Measurements from ENCODE around the gene PLA2G3. TPM values are rescaled to one million over a fixed set of nuclear protein-coding genes. Genes with fewer than 3 reads are reported as not detected.

The PLA2G3 gene
- total and polyA plus RNA-seq, 12 donors, result 0.09 TPM; not detected in 11

- Histone ChIP-seq H3K36me3 (replicated peaks in 1 of 2) (no peaks in the 10 kb centered on the region), H3K9me3 (replicated peaks in 1 of 3) (no peaks in the 10 kb centered on the region), H3K27ac (no peak overlapping the region), H3K4me1 (replicated peaks in 1 of 2) (no peaks in the 10 kb centered on the region), H3K4me3 (no peak overlapping the region), H3K27me3 (no peaks in the 10 kb centered on the region)
- DNase-seq, result no peak
- TF ChIP-seq, protein P1, sequence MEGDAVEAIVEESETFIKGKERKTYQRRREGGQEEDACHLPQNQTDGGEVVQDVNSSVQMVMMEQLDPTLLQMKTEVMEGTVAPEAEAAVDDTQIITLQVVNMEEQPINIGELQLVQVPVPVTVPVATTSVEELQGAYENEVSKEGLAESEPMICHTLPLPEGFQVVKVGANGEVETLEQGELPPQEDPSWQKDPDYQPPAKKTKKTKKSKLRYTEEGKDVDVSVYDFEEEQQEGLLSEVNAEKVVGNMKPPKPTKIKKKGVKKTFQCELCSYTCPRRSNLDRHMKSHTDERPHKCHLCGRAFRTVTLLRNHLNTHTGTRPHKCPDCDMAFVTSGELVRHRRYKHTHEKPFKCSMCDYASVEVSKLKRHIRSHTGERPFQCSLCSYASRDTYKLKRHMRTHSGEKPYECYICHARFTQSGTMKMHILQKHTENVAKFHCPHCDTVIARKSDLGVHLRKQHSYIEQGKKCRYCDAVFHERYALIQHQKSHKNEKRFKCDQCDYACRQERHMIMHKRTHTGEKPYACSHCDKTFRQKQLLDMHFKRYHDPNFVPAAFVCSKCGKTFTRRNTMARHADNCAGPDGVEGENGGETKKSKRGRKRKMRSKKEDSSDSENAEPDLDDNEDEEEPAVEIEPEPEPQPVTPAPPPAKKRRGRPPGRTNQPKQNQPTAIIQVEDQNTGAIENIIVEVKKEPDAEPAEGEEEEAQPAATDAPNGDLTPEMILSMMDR (IDR thresholded peaks at IDR 0.05), result no peak
- TF ChIP-seq POLR2A (IDR thresholded peaks at IDR 0.05), result no peak
- intact Hi-C loops (cut with DNase I), result no loop called here
- 85 to 88% (median 87%) methylated on average over 7 to 9 of the region's 9 CpGs for WGBS, 4 donors
These were observed 4.2 kb downstream of the PLA2G3 start for GRCh38 chr22:31136155-31136554.

DNA sequence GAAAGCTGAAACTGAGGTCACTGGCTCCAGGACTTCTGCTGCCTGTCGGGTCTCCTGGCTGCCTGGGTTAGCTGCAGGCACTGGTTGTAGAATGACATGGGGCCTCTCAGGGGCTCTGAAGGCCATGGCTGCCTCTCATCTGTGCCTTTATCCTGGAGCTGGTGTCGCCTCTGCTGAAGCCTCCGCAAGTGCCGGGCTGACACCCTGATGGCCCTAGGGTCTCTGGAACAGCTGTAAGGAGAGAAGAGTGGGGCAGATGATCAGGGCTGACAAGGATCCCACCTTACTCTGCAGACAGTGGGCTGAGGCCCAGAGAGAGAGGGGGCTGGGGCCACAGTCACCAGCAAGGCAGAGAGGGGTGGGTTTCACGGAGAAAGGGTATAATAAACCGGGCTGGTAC, 4.6 kb downstream of the PLA2G3 start:
- Histone ChIP-seq H3K36me3 (replicated peaks in 1 of 2) (no peaks in the 10 kb centered on the region), H3K4me1 (replicated peaks in 1 of 2) (no peaks in the 10 kb centered on the region), H3K27me3 (no peaks in the 10 kb centered on the region), H3K27ac (no peak overlapping the region), H3K9me3 (replicated peaks in 1 of 3) (no peaks in the 10 kb centered on the region), H3K4me3 (no peak overlapping the region)
- intact Hi-C loops (cut with DNase I), result no loop called here
- 87 to 100% (median 94%) methylated on average over 2 to 6 of the region's 6 CpGs for WGBS, 4 donors
- no peak for DNase-seq
- TF ChIP-seq, protein P1 (IDR thresholded peaks at IDR 0.05), result no peak
- no peak for TF ChIP-seq POLR2A (IDR thresholded peaks at IDR 0.05)

DNA sequence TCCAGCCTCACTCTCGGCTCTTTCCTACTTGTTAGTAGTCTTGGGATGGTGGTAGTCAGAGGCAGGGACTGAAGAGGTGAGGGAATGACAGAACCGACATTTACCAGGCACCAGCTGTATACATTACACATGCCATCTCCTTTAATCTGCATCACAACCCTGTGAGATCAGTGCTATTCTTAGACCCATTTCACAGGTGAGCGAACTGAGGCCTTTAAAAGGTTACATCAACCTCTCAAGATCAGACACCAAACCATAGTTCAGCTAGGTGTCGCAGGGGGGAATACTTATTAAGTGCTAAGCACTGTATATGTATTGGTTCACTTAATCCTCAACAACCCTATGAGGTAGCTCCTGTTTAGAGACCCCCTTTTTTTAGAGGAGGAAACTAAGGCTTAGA, 5.6 kb downstream of the PLA2G3 start:
- Histone ChIP-seq H3K4me1 (replicated peaks in 1 of 2) (no peaks in the 10 kb centered on the region), H3K27ac (no peak overlapping the region), H3K27me3 (no peaks in the 10 kb centered on the region), H3K36me3 (replicated peaks in 1 of 2) (no peaks in the 10 kb centered on the region), H3K4me3 (no peak overlapping the region), H3K9me3 (replicated peaks in 1 of 3) (no peaks in the 10 kb centered on the region)
- no peak for DNase-seq
- 82 to 86% (median 84%) methylated on average over 4 of the region's 4 CpGs for WGBS, 4 donors
- TF ChIP-seq, protein P1 (IDR thresholded peaks at IDR 0.05), result no peak
- no peak for TF ChIP-seq POLR2A (IDR thresholded peaks at IDR 0.05)
- intact Hi-C loops (cut with DNase I), result no loop called here

GRCh38 chr22:31133911-31134310, 6.4 kb downstream of the PLA2G3 start:
- no peak overlapping the region for H3K27ac ChIP-seq
- H3K4me3 ChIP-seq, result no peak overlapping the region
- 92 to 97% (median 95%) methylated on average over 2 to 19 of the region's 19 CpGs for WGBS, 4 donors
- intact Hi-C loops (cut with DNase I), result no loop called here
- no peaks in the 10 kb centered on the region for H3K4me1 ChIP-seq (replicated peaks in 1 of 2)
- no peaks in the 10 kb centered on the region for H3K9me3 ChIP-seq (replicated peaks in 1 of 3)
- DNase-seq, result no peak
- H3K36me3 ChIP-seq (replicated peaks in 1 of 2), result no peaks in the 10 kb centered on the region
- H3K27me3 ChIP-seq, result no peaks in the 10 kb centered on the region
- no peak for TF ChIP-seq POLR2A (IDR thresholded peaks at IDR 0.05)
- TF ChIP-seq, protein P1 (IDR thresholded peaks at IDR 0.05), result no peak

Measured in adrenal gland (tissue), 12 donors.